HG03457 (cell line): ENCODE data around the gene CETN3.
A peak's percentile ranks its signal among the peaks of the same experiment; 100 is the strongest.
"Not testable (repeated sequence)": the region's sequence is repeated elsewhere in the genome, so short reads cannot be mapped to it uniquely, and the experiment has no call there.

ENCODE experiments used
- ATAC-seq: cut with Tn5 transposase; IDR thresholded peaks from one replicate; pipeline ENCODE4 v1.9.1; 2021; ENCODE audit warnings: moderate number of reproducible peaks; ENCODE audit not compliant: unreplicated experiment

CETN3 gene

DNA sequence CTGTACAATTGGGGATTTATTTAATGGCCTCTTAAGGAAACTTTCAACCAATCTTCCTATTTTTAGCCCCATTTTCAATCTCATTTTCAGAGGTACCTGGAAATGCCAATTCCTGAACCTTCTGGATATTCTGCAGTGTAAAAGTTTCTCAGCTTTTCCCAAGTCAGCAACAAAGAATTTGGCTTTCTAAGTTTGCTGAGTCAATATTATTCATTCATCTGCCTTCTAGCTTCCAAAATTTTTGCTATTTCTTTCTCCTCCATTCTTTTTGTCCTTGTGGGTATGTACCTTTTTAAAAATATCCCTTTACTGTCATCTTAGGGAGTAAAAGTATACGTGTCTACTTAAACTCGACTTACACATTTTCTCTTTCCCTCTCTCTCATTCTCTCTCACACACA lies 25.7 kb downstream of the CETN3 start:
- ATAC-seq, result no peak

DNA sequence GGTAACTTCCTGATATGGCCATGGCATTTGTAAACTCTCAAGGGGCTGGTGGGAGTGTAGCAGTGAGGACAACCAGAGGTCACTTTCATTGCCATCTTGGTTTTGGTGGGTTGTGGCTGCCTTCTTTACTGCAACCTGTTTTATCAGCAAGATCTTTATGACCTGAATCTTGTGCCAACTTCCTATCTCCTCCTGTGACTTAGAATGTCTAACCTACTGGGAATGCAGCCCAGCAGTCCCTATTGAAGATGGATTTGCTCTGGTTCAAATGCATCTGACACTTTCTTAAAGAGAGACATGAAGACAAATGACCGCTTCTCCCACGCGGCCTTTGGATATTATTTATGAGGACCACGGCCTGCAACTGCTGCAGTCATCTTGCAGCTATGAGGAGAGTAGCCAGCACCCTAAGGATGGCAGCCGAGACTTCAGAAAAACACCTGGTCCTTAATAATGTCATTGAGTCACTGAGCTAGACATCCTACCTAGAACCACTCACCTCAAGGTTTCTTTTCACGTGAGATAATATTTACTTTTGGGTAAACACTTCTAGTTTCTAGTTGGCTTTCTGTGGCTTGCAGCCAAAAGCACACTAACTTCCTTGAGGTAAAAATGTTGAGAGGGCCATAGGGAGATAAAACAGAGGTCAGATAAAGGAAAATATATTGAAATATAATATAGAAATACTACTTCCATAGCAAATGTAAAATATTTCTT lies 28.2 kb downstream of the CETN3 start:
- ATAC-seq, result no peak

DNA sequence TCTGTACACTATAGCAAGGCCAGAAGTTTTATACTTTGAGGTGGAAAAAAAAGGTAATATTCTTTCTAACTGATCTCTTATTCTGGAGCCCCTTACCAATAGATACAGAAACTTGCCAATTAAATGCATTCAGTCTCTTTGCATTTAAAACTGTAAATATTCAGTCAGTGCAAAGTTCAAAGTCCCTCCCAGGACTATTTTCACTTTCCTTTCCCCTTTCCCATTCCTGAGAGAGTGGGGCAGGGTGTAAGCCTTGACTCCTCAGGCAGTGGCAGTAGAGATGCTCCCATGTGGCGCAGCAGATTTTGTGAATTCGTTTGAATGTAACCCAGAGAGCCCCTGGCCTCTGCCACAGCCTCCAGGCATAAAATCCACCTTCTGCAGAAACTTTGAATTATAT lies 29.9 kb downstream of the CETN3 start:
- no peak for ATAC-seq

DNA sequence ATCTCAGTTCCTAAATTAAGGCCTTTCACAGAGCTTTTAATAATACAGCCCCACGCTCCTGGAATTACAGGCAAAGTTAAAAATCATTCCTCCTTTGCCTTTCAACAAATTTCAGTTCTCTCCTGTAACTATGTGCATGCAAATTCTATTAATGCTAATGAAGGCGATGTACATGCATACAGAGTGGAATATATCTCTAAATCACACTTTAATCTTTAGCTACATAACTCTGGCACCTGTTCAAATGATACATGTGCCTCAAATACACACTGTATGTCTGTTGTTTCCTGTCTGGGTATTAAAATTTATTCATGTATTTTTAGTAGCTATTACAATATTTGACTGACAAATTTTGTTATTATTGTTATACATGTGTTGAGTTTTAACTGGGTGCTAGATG lies 30.8 kb downstream of the CETN3 start:
- ATAC-seq, result no peak

DNA sequence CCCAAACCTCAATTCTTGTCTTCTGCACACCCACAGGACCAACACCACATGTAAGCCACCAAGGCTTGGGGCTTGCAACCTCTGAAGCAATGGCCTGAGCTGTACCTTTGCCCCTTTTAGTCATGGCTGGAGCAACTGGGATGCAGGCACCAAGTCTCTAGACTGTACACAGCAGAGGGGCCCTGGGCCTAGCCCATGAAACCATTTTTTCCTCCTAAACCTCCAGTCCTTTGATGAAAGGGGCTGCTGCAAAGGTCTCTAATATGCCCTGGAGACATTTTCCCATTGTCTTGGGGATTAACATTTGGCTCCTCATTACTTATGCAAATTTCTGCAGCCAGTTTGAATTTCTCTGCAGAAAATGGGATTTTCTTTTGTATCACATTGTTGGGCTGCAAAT lies 38.3 kb downstream of the CETN3 start:
- ATAC-seq, result not testable (repeated sequence)

DNA sequence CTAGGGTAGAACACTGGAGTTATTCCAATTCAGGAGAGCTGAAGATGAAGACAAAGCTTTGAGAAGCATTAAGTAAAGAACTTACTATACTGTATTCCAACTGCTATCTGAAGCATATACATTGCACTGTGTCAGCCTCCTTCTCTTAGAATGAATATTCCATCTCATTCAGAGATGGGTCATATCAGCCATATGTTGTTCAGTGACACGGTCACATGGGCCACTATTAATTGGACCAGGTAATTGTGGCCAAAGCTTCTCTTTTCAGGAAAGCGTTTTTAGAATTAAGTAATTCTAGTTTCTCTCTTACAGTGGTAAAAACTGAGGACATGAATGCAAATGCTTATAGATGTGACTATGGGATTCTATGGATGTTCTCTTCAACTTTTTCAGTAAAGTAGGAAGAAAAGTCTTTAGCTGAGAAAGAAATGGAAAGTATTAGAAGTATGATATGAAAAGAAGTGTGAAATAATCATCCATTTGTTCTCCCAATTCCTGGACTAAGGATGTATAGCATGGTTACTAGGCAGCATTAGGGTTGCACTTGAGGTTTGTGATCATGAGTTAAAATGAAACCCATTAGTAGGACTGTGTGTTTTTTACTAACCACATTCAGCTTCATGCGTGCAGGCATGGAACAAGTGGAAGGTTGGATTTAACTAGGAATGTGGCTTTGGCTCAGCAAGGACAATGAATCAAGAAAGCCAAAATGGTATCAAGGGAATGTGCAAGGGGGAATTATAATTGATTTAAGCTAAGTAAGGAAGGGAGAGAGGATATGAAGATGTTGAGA lies 40.9 kb downstream of the CETN3 start:
- ATAC-seq, result no peak

DNA sequence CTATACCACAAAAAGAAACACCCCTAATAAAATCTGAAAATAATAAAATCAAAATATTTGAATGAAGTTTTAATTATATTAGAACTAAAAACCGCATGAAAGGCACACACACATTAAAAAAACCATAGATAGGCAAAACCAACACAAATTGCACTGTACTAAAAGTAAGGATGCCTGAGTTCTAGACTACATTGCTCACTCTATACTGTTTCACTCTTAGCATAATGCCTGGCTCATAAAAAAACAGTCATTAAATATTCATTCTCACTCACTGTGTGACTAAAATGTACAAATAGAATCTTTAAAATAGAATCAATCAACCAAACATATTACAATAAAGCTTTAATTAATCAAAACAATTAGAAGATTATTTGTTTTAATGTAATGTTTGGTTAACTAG lies 41.7 kb downstream of the CETN3 start:
- ATAC-seq, result no peak

DNA sequence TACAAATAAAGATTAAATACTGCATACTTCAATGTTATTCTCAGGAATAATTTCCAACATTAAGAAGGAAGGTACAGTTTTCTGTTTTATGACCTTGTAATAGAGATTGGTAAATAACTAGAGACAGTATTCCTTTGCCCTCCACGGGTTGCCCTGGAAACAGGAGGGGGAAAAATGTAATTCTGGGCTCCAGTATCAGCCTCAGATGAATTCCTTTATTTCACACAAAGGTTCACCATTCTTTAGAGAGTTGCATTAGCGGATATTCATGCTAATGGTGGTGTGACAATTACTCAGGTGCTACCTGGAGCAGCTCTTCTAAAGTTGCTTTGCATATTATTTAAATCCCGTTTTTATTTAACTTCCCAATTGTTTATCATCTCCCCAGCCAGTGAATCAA lies 42.6 kb downstream of the CETN3 start:
- ATAC-seq, result no peak

DNA sequence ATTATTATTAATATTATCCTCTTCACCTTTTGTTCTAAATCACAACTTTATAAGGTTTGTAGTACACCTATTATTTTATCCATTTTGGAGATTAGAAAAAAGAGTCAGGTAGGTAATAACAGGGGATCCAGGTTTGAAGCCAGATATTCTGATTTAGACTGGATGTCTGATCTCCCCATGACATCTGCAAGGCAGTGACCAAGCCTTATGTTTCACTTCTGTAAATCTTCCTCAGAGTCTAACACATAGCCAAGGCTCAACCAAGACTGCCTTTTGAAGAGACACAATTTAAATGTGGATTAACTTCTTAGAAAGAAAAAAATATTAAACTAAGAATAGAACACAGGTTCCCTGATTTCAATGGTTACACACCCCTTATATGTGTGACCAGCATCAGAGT lies 44.2 kb downstream of the CETN3 start:
- ATAC-seq, result no peak

DNA sequence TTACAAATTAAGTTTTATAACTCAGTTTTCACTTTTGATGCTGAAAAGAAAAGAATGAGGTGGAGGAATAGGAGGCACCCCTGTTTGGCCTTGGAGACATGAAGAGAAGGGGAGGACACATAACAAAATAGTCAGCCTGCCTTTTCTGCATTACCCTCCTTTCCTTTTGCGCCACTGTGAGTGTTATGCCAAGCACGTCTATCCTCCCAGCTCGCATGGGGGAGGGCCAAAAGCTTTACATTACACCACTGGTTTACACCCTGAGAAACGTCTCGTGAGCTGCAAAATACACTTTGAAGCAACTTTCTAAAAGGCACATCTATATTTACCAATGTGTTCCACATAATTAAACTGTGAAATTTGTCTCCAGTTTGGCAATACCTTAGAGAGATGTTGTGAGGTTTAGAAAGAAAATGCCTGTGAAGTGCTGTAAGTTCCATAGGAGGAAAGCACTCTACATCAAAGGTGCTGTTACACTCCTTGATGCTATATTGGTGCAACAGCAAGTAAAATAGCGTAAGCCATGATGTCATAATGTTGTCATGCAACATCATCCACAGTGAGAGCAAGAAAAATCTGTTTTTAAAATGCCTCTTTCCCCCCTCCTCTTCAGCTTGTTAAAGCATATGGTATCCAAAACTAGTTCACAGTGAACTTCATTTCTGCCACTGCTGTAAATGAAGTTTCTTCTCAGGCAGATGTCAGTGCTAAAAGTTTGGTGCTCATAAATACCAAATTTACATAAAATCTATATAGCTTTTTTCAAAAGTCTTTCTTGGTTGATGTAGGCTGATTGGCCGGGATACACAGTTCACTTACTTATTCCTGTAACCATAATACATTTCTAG lies 50.3 kb downstream of the CETN3 start:
- no peak for ATAC-seq

DNA sequence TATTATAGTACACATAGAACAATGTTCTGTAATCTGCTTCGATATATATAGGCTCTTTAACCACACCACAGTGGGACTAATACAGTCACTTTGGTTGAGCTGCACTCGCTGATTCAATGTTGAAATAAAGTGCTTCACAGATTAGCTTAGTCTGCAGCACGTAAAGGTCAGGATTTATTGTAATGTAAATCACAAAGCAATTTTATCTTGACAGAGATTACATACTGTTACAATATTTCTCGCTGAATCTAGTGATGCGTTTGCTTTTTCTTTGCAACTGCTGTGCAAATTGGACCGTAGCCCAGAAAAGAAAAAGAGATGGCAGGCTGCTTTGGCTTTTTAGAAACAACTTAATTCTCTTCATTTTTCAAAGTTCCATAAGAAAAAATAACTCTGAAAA lies 52.9 kb downstream of the CETN3 start:
- ATAC-seq, result no peak

DNA sequence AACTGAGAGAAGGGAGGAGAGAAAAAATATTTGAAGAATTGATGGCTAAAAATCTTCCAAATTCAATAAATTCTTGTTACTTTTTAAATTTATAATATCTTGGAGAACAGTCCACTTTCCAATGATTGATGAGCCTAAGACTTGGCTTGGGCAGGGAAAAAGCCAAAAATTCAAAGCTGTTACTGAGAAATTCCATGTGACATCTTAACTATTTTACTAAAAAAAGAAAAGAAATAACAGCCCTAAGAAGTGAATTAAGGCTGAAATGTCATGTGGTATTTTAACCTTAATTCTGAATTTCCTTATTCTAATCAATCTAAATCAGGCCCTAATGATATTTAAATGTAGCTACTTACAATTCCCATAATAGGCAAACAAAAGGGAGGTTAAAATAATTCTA lies 53.4 kb downstream of the CETN3 start:
- no peak for ATAC-seq

DNA sequence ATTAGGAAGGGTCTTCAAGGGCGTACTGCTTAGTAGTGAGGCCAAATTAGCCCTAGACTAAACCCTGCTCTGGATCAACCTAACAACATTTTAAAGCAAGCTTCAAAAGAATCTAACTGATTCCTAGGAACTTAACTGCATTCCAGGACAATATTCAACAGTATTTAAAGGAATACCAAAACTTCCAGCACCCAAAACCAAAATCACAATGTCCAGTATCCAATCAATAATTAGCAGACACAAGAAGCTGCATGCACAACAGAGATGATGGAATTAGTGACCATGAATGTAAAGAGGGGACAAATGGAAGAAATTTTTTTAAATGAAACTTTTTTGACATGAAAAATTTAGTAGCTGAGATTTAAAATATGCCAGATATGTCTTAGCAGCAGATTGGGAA lies 53.9 kb downstream of the CETN3 start:
- ATAC-seq, result no peak

DNA sequence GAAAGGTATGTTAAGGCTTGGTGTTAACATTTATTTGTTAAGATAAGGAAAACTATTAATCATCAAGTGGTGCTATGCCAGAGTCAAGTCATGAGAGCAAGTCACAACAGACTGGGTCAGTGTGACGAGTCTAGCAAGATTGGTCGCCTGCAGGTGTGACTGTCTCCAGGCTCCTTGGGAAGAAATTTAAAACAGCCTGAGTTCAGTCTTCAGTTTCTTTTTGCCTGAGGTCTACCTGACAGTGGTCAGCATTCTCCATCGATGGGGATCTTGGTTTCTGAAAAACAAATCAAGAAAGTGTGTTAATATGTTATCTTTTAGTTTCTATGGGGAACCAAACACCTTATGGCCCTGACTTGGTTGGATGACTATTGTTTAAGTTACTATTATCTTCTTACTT lies 56.3 kb downstream of the CETN3 start:
- peak; percentile 89 for ATAC-seq

DNA sequence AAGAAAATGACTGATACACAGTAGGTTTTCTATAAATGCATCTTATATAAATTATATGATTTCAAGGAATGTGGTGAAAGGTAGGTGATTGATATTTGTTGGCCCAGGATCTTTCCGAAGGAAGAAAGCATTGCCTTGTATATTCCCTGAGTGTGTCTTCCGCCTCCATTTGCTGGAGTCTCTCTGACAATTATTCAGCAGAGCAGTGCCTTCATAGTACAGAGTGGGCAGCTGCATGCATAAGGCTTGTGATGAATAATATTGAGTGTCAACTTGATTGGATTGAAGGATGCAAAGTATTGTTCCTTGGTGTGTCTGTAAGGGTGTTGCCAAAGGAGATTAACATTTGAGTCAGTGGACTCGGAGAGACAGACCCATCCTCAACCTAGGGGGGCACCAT lies 58.5 kb downstream of the CETN3 start:
- no peak for ATAC-seq

DNA sequence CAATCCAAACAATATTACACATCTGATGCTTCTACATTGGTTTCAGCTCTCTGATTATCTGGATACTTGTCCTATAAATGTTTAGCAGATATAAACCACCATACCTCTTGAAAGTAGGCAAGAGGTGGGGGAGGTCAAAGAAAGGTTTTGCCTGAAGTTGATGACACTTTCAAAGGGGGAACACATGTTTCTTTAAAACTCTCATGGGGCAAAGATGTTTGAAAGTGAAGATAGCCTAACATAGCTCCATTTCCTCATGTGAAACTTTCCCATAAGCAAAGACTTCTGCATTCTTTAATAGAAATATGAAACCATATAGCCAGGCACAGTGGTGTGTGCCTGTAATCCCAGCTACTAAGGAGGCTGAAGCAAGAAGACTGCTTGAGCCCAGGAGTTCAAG lies 62.1 kb downstream of the CETN3 start:
- ATAC-seq, result peak; percentile 77

DNA sequence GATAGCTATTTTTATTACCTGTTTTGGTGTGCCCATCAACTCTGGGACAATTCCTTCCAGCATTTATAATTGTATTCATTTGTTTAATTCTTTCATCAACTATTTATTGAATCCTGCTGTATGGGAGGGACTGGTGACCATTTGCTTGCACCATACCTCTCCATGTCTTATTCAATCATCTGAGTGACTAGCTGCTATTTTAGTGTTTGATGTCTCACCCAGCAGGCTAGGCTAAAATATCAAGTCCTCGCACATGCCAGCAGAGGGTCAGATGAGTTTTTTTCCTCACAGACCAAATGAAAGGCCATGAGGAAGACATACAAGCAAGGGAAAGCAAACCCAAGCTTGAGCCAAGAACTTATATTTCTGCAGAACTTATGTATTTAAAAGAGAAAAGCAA lies 63.9 kb downstream of the CETN3 start:
- ATAC-seq, result no peak

DNA sequence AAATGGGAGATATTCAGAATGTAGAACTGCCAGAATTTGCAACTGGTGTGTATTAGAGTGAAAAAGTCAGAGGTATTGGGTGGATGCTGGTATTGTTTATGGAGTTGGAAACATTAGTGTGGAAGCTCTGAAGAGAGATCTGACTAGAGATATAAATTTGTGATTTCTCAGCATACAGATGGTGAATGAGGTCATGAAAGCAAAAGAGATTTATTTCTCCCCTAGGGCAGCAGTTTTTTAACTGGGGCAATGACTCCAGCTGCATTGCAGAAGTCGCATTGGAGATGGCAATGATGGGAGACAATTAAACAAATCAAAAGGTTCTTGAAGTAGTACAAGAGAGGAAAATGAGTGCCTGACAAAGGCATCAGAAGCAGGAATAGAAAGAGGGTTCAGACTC lies 64.9 kb downstream of the CETN3 start:
- ATAC-seq, result no peak

DNA sequence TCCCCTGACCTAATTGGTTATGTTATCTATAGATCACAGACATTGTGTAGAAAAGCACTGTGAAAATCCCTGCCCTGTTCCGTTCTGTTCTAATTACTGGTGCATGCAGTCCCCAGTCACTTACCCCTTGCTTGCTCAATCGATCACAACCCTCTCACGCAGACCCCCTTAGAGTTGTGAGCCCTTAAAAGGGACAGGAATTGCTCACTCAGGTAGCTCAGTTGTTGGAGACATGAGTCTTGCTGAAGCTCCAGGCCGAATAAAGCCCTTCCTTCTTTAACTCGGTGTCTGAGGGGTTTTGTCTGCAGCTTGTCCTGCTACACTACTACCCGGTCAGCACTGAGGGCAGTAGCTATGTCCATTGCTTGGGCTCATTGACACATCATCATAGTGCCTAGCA lies 65.8 kb downstream of the CETN3 start:
- ATAC-seq, result not testable (repeated sequence)

DNA sequence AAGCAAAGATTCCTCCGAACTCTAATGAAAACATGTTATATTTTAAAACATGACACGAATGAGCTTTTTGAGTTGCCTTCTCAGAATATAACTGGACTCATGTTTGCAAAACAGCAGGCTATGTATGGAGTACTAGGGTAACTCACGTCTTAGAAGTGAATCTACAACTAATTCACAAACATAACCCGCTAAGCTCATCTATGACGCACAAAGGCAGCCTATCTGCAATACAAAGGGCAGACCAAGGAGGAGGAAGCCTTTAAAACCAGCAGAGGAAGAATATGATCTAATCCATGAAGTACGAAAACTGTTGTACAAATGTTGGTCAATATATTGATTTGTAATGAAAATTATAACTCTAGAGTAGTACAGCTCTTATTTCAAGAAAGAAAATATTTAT lies 67.0 kb downstream of the CETN3 start:
- no peak for ATAC-seq
